Measurements from ENCODE around the gene MED13L. TPM values are rescaled to one million over a fixed set of nuclear protein-coding genes. Genes with fewer than 3 reads are reported as not detected.

The MED13L gene
- total RNA-seq, 1 donor from 2014 or later, result 39.8 TPM

DNA sequence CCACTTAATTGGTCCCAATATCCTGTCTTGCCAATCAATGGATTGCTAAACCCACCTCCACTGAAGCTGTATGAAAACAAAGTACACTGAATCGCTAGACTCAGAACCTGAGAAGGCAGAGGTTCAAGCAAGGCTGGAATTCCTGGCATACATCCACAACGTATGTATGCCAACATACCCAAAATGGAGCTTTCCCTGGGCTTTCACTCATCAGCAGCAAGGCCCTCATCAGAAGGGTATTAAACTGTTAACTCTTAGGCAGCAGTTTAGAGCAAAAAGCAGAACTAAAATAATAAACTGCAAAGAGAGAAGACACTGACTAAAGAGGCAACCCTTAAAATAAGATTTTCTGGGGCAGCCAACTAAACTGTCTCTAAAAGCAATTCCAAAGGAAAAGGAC lies 13.6 kb downstream of the MED13L start:
- DNase-seq (ENCODE audit: low read depth) (no peak), FAIRE-seq (no peak)
- Histone ChIP-seq H3K27me3 (ENCODE audit: control insufficient read depth, insufficient read depth, low read length) (no peaks in the 10 kb centered on the region), H3K36me3 (ENCODE audit: control insufficient read depth, insufficient read depth, low read length) (no peaks in the 10 kb centered on the region), H3K4me3 (ENCODE audit: low read depth, low read length) (no peak overlapping the region)
- TF ChIP-seq, protein P1, sequence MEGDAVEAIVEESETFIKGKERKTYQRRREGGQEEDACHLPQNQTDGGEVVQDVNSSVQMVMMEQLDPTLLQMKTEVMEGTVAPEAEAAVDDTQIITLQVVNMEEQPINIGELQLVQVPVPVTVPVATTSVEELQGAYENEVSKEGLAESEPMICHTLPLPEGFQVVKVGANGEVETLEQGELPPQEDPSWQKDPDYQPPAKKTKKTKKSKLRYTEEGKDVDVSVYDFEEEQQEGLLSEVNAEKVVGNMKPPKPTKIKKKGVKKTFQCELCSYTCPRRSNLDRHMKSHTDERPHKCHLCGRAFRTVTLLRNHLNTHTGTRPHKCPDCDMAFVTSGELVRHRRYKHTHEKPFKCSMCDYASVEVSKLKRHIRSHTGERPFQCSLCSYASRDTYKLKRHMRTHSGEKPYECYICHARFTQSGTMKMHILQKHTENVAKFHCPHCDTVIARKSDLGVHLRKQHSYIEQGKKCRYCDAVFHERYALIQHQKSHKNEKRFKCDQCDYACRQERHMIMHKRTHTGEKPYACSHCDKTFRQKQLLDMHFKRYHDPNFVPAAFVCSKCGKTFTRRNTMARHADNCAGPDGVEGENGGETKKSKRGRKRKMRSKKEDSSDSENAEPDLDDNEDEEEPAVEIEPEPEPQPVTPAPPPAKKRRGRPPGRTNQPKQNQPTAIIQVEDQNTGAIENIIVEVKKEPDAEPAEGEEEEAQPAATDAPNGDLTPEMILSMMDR (IDR thresholded peaks at IDR 0.05; ENCODE audit: insufficient read depth, low read length, severe bottlenecking), result no peak

DNA sequence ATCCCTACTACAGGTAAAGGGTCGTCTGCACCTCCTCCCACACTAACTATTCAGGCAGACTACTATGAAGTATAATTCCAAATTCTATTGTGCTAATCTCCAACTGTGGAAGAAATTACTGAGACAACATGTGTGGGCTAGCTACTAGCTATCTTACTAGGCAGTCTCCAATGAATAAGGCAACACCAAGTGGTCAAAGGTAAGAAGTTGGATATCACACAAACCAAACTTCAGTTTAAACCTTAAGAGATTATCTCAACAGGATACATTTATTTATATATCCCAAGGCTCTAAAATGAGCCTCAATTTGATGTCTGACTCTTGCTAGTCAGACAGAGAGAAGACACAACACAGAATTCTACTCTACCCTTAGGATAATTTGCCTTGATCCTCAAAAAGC lies 14.1 kb downstream of the MED13L start:
- TF ChIP-seq, protein P1 (IDR thresholded peaks at IDR 0.05; ENCODE audit: insufficient read depth, low read length, severe bottlenecking), result no peak
- FAIRE-seq, result no peak
- DNase-seq (ENCODE audit: low read depth), result no peak
- Histone ChIP-seq H3K4me3 (ENCODE audit: low read depth, low read length) (no peak overlapping the region), H3K27me3 (ENCODE audit: control insufficient read depth, insufficient read depth, low read length) (no peaks in the 10 kb centered on the region), H3K36me3 (ENCODE audit: control insufficient read depth, insufficient read depth, low read length) (no peaks in the 10 kb centered on the region)

DNA sequence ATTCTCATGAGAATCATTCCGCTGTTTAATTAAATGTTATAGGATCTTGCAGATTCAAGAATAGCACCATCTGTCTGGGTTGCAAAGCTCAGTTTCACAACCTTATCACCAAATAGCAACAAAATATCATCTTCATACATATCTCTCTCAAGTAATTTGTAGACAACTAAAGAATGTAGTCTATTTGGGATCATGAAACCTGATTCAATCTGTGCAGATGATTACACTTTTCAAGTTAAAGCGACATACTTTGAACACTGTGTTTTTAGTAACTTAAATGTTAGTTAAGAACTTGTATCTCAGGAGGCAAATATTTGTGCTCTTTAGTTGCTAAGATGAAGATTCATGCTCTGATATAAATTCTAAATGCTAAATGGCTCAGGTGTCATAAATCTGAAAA lies 14.8 kb downstream of the MED13L start:
- Histone ChIP-seq H3K27me3 (ENCODE audit: control insufficient read depth, insufficient read depth, low read length) (no peaks in the 10 kb centered on the region), H3K4me3 (ENCODE audit: low read depth, low read length) (no peak overlapping the region), H3K36me3 (ENCODE audit: control insufficient read depth, insufficient read depth, low read length) (no peaks in the 10 kb centered on the region)
- DNase-seq (ENCODE audit: low read depth) (no peak), FAIRE-seq (no peak)
- TF ChIP-seq, protein P1 (IDR thresholded peaks at IDR 0.05; ENCODE audit: insufficient read depth, low read length, severe bottlenecking), result no peak

DNA sequence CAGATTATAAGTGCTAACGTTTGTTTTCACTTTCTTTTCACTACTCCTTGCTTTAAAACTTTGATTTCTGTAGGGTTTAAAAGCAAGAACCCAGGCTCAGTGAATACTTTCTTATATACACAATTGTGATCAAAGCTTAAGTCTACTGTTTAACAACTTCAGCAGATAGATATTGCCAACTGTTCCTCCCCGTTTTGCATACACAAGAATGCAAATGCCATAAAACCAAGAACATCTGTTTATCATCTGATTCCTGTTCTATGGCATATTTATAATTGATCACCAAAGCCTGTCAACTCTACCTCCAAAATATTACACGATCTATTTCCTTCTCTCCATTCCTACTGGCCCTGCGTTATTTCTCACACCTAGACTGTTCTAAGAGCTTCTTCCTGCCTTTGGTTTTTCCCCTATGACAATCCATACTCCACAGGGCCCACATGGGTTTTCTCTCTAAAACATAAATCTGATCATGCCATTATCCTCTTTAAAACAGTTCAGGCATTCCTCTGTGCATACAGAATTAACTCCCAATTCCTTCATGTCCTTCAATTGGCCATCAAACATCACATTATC lies 15.9 kb downstream of the MED13L start:
- Histone ChIP-seq H3K4me3 (ENCODE audit: low read depth, low read length) (no peak overlapping the region), H3K36me3 (ENCODE audit: control insufficient read depth, insufficient read depth, low read length) (no peaks in the 10 kb centered on the region), H3K27me3 (ENCODE audit: control insufficient read depth, insufficient read depth, low read length) (no peaks in the 10 kb centered on the region)
- FAIRE-seq (no peak), DNase-seq (ENCODE audit: low read depth) (no peak)
- TF ChIP-seq, protein P1 (IDR thresholded peaks at IDR 0.05; ENCODE audit: insufficient read depth, low read length, severe bottlenecking), result no peak

DNA sequence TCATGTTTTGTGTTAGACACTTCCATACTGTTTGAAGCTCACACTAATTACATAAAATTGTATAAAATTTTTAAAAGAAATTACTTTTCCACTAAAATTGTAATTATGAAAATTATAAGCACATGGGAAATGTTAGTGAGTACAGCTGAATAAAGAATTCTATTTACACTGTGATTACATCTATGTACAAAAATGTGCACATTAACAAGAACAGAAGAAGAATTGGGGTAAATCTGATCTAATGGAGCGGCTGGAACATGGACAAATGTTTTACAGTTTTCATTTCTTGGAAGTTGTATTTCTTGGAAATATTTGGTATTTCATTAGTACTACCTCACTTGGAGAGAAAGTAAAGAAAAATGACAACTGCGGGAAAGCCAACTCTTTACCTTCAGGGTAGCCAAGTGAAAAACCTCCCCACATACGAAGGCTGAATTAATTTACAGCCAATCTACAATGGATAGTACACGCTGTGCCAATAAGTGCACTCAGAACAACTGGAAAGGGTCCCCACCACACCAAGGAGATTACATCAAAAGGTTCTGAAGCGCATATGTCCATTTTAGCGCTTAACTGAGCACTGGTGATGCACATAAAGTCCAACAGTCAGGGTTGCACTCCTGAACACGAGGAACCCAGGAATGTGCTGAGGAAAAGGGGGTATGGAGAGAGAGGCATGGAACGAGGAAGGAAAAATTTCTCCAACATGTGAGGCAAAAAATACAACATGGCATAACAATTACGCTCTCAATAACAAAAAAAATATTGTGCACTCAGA lies 17.5 kb downstream of the MED13L start:
- H3K4me3 ChIP-seq (ENCODE audit: low read depth, low read length), result no peak overlapping the region
- TF ChIP-seq, protein P1 (IDR thresholded peaks at IDR 0.05; ENCODE audit: insufficient read depth, low read length, severe bottlenecking), result no peak

More for the DNA sequence above, 17.5 kb downstream of the MED13L start:
- DNase-seq (ENCODE audit: low read depth), result no peak
- no peak for FAIRE-seq
- Histone ChIP-seq H3K36me3 (ENCODE audit: control insufficient read depth, insufficient read depth, low read length) (no peaks in the 10 kb centered on the region), H3K27me3 (ENCODE audit: control insufficient read depth, insufficient read depth, low read length) (no peaks in the 10 kb centered on the region)

Measured in bronchial epithelial cell (primary cell).